Measurements from ENCODE around the gene PTPRZ1.
A peak's percentile ranks its signal among the peaks of the same experiment; 100 is the strongest.

Gene PTPRZ1

GRCh38 chr7:121872831-121873288 is at the start of gene PTPRZ1:
TSS of gene PTPRZ1 (plus strand) at chr7:121873161. CDS start at chr7:121873500, 339 bp downstream.
- peak within 1 kb of the TSS; percentile 77 for H3K4me3 ChIP-seq (ENCODE audit: low read length)
- no peak for TF ChIP-seq CTCF (conservative IDR thresholded peaks at IDR 0.05; ENCODE audit: low read depth, low read length)
- DNase-seq (ENCODE audit: low read depth): no peak

- no peak for DNase-seq (ENCODE audit: low read depth)
- H3K4me3 ChIP-seq (ENCODE audit: low read length): no peak overlapping the region
- TF ChIP-seq CTCF (conservative IDR thresholded peaks at IDR 0.05; ENCODE audit: low read depth, low read length): no peak
These were observed 48.7 kb upstream of the PTPRZ1 start for GRCh38 chr7:121824276-121824675.

DNA sequence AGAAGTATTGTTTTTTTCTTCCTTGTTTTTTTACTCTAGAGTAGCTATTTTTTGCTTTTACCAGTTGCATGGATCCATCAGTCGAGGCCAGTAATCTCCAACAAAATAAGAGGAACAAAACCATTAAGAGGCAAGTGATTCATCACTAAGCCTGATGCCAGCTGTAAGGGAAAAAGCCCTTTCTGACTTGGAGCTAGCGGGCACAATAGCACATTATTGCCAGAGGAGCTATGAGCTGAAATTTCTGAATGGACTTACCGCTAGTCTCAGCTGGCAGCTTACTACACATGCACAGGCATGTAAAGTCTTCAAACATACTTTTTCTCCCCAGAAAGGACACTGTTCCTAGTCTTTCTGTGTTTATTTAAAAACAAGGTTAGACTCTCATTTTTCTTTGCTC is 41.6 kb upstream of the PTPRZ1 start:
- DNase-seq (ENCODE audit: low read depth): peak; percentile 32
- H3K4me3 ChIP-seq (ENCODE audit: low read length): no peak overlapping the region
- TF ChIP-seq CTCF (conservative IDR thresholded peaks at IDR 0.05; ENCODE audit: low read depth, low read length): no peak

DNA sequence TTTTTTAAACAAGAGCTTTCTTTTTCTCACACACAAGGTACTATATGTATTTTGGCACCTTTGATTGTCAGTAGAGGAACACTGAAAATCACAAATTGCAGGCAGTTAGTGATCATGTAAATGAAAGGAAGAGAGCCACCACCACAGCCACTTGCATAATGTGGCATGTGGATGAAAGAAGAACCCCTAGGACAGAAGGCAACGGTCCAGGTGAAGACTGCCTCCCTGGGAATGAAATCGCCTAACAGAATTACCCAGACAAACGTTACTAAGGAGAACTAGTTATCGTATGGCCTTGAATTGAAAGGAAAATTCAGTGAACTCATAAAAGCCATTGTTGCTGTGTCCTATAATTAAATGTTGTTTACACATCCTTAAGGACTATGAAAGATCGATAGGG is 41.2 kb upstream of the PTPRZ1 start:
- TF ChIP-seq CTCF (conservative IDR thresholded peaks at IDR 0.05; ENCODE audit: low read depth, low read length): no peak
- no peak for DNase-seq (ENCODE audit: low read depth)
- no peak overlapping the region for H3K4me3 ChIP-seq (ENCODE audit: low read length)

DNA sequence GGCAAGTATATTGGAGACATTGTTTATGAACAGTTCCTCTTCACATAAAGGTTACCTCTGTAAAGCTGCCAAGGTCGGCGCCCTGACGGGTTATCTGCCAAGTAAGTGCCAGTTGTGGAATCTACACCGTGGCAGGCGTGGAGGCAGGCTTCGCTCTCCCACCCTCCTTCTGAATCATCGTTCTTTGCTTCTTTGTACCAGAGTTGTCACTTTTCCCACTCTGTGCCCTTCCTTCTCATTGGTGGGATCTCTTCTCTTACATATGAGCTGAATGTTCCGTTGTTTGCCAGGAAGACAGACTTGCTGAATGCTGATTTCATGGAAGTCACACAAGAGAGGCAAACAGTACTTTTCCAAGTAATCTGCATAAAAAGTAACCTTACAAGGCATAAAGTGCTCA is 40.6 kb upstream of the PTPRZ1 start:
- no peak for DNase-seq (ENCODE audit: low read depth)
- no peak for TF ChIP-seq CTCF (conservative IDR thresholded peaks at IDR 0.05; ENCODE audit: low read depth, low read length)
- H3K4me3 ChIP-seq (ENCODE audit: low read length): no peak overlapping the region

DNA sequence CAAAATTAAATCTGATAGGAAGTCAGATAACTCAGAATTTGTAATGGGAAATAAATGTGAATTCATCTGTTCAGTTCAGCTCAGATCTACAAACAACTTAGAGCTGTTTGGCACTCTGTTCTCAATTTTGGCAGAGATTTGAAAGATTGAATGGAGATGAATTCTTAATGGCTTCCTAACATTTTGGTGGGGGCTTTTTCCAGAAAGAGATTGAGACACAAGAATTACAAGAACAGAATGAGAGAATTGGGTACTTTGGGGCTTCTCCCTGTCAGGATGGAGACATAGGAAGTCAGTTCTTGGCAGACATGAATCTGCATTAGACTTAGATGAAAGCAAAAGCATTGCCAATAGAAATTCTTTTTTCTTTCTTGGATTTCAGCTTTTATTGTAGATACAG is 39.0 kb upstream of the PTPRZ1 start:
- DNase-seq (ENCODE audit: low read depth): no peak
- no peak overlapping the region for H3K4me3 ChIP-seq (ENCODE audit: low read length)
- no peak for TF ChIP-seq CTCF (conservative IDR thresholded peaks at IDR 0.05; ENCODE audit: low read depth, low read length)

- TF ChIP-seq CTCF (conservative IDR thresholded peaks at IDR 0.05; ENCODE audit: low read depth, low read length): no peak
- no peak overlapping the region for H3K4me3 ChIP-seq (ENCODE audit: low read length)
- no peak for DNase-seq (ENCODE audit: low read depth)
These were observed 35.5 kb upstream of the PTPRZ1 start for GRCh38 chr7:121837462-121837861.

Data from retinal pigment epithelial cell (primary cell).